Placental epithelial cell (primary cell): ENCODE data around the gene PSD. TPM values are rescaled to one million over a fixed set of nuclear protein-coding genes. Genes with fewer than 3 reads are reported as not detected.

Experiments used
- small RNA-seq: library from RNA; depleted of rRNA; stranded (forward); fragments of <200 nt; gene quantifications from one replicate; pipeline ENCODE3, GENCODE V24; 2012
- total RNA-seq: library from RNA; depleted of rRNA; stranded (reverse); fragments of >200 nt; gene quantifications from 2 replicates; pipeline ENCODE4 v1.2.3, GENCODE V29; 2012

Gene PSD
- total RNA-seq: 2.3 and 12.2 TPM in 2 replicates

DNA sequence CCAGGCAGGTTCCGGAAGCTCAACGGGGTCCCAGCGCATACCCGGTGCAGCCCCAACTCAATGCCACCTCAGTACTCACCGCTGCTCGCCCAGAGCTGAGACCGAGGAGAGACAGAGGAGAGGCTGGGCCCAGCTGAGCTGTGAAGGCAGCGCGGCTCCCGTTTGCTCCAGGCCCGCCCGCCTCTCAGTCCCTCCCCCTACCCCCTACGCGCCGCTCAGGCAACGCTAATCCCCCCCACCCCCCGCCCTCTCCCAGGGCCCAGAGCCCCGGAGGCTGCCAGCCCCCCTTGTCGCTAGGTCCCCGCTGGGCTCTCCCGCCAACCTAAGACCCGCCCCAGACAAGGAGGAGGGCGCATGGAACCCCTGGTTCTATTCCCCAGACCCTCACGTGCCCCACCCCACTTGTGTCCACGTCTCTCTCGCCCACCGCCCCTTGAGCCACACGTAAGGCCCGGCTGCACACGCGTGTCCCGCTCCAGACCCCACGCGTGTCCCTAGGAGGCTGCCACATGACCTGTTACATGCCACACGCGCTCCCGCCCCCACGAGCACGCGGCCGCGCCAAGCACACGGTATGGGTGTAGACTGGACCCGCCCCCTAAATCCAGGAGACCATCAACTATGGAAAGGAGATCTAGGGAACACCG is at the start of gene PSD:
Gene PSD, minus strand, starts transcription at position 164 of the 647 bp plus-strand sequence. CDS start 1,747 bp downstream, outside the sequence.

DNA sequence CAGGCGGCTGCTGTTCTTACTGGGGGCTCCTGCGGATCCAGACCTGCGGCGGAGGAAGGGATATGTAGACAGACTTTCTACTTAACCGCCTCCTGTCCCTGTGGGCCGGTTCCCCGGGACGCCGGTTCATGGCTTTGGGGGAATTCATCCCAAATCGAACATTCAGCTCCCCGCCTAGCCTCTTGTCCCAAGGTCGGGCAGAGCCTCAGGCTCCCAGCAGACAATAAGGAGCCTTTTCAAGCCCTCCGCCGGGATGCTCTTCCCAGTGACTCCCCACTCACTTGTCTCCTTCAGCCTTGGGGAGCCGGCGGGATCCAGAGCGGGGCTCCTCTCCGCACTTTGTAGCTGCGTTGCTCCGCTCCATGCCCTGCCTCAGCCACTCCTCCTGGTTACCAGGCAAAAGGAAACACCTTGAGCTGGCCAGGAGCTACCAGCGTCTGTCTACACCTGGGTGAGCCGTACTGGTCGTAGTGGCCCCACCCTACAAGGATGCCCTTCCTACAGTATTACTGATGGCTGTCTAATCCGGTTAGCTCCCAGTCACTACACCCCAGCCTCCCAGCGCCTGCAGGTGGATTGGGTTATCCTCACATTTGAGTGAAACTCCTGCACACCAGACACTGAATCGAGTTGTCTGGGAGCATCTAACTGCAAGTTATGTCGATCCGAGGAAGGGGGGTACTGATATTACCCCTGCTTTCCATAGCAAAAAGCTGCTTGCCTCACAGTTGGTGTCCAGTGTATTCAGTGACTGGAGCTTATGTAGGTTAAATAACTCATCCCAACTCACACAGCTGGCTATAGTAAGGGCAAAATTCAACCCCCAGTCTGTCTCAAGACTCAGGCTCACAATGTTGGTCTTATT is 32.8 kb upstream of the PSD start, which contains the start of gene C10orf95:
Gene C10orf95, minus strand, starts transcription at position 439 of the 865 bp plus-strand sequence. CDS start 450 bp downstream, outside the sequence.

DNA sequence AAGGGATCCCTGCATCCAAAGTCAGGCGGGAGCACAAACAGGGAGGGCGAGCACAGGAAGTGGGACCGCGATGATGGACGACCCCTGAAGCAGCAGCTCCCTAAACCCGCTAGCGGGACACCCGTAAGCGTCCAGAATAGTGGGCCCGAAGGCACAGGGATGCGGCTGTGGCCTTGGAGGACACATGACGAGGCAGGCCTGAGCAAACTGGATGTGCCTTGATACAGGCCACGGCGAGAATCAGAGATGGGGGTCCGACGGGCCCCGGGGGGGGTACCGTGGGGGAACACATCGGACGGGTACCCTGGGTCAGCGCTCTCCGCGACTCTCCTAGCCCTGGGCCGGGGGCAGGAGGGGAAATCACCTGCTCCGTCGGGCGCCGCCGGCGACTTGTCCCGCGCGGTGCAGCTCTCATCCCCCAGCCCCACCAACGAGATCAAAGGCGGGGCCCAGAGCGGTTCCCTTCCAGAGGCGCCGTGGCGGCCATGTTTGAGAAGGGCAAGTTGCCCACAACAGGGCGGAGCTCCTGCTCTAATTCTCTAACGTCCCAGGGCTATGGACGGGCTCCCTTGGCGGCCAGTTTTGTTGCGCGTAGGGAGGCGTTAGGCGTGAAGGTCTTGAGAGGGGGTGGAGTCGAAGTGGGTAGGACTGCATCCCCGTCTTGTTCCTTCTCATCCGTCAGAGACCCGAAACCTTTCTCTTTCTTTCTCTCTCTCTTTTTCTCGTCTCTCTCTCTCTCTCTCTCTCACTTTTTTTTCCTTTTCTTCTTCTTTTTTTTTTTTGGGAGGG is 13.8 kb upstream of the PSD start, which contains the start of gene CUEDC2:
Gene CUEDC2, minus strand, starts transcription at position 413 of the 789 bp plus-strand sequence. CDS start 7,386 bp downstream, outside the sequence.

DNA sequence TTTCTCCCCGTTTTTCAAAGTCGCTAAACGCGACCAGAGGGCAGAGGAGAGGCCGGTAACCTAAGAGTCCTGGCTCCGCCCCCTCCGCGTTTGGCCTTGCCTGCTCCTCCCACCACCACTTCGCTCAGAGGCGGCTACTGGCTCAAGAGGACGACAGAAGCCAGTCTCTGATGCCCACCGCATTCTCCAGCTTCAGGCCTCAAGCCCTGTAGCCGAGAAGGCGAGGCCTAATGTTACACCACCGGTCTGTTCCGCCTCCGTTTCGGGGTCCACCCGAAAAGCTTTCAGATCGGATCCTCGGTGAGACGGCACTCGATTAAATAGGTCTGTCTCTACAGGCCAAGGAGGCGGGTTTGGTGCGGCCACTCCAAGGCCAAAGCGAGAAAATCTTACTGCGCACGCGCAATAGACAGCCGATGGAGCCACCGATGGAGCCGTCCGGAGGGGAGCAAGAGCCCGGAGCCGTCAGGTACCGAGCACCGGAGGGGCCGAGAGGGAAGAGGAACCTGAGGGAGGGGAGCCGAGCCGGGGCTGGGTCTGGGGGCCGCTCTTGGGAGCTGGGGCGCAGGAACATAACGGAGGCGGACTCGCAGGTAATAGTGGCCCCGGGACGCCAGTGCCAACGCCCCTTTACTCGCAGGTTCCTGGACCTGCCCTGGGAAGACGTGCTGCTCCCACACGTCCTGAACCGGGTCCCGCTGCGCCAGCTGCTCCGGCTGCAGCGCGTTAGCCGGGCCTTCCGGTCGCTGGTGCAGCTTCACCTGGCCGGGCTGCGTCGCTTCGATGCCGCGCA is 2.3 kb upstream of the PSD start, which contains the start of gene FBXL15:
Gene FBXL15, plus strand, starts transcription at position 123 of the 793 bp plus-strand sequence. Its CDS starts 294 bp downstream, at position 417.

DNA sequence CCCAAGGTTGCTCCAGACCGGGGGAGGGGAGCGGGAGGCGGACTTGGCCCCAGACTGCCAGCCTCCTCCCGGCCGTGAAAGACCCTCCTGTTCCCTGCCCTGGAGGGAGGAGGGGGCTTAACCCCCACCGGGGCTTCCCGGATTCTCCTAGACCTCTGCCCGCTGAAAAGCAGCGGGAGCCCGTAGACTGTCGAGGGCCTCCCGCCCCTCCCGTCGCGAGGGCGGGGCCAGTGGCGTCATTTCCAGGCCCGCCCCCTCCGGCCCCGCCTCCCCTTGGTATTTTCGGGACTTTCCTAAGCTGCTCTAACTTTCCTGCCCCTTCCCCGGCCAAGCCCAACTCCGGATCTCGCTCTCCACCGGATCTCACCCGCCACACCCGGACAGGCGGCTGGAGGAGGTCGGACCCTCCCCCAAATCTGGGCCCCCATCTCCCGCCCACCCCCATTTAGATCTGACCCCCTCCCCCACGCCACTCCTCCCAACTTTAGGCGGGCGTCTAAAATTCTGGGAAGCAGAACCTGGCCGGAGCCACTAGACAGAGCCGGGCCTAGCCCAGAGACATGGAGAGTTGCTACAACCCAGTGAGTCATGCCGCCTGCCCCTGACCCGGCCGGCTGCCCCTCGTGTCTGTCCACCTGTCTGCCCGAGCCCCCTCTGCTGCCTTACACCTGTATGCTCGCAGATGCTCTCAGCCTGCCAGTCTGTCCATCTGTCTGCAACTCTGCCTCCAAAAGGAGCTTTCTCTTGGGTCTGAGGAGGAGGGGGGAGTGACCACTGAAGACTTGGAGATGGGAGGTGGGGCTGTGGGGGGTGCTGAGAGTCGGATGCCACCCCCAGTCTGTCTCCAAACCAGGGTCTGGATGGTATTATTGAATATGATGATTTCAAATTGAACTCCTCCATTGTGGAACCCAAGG is 22.9 kb downstream of the PSD start, which contains the start of gene NFKB2:
Gene NFKB2, plus strand, starts transcription at position 306 of the 917 bp plus-strand sequence. Its CDS starts 255 bp downstream, at position 561.

Small RNAs within 50 kb of the gene (small RNA-seq; reads per million reads assigned to genes)
- 30.5 reads per million, percentile 97 among the genes with 10 or more reads in this experiment for gene MIR146B

Other genes starting within 250 kb of the PSD start
- gene ELOVL3, start 192.5 kb downstream of the PSD start, total RNA-seq: not detected in 2 replicates
- not detected in 2 replicates for gene PITX3, start 177.3 kb downstream of the PSD start, total RNA-seq
- 46.7 and 72.2 TPM in 2 replicates for gene GBF1, start 173.3 kb downstream of the PSD start, total RNA-seq
- gene NFKB2, start 23.1 kb downstream of the PSD start, total RNA-seq: 15.3 and 19.0 TPM in 2 replicates
- 8.7 and 14.5 TPM in 2 replicates for gene FBXL15, start 2.1 kb upstream of the PSD start, total RNA-seq
- gene CUEDC2, start 13.8 kb upstream of the PSD start, total RNA-seq: 25.9 and 41.6 TPM in 2 replicates
- gene C10orf95, start 32.8 kb upstream of the PSD start, total RNA-seq: 1.3 TPM in 1 of 2 replicates, not detected in the other
- 80.5 and 158 TPM in 2 replicates for gene ACTR1A, start 83.9 kb upstream of the PSD start, total RNA-seq
- gene SUFU, start 85.2 kb upstream of the PSD start, total RNA-seq: 4.7 and 7.5 TPM in 2 replicates
- gene TRIM8, start 225.7 kb upstream of the PSD start, total RNA-seq: 69.0 and 139 TPM in 2 replicates